Fibroblast of upper back skin (primary cell): Measurements from ENCODE around the gene FRMD8.
A peak's percentile ranks its signal among the peaks of the same experiment; 100 is the strongest.

Source experiments
- DNase-seq: peaks from one replicate; pipeline ENCODE4 v3.0.0-alpha.2; 2013

Gene FRMD8

DNA sequence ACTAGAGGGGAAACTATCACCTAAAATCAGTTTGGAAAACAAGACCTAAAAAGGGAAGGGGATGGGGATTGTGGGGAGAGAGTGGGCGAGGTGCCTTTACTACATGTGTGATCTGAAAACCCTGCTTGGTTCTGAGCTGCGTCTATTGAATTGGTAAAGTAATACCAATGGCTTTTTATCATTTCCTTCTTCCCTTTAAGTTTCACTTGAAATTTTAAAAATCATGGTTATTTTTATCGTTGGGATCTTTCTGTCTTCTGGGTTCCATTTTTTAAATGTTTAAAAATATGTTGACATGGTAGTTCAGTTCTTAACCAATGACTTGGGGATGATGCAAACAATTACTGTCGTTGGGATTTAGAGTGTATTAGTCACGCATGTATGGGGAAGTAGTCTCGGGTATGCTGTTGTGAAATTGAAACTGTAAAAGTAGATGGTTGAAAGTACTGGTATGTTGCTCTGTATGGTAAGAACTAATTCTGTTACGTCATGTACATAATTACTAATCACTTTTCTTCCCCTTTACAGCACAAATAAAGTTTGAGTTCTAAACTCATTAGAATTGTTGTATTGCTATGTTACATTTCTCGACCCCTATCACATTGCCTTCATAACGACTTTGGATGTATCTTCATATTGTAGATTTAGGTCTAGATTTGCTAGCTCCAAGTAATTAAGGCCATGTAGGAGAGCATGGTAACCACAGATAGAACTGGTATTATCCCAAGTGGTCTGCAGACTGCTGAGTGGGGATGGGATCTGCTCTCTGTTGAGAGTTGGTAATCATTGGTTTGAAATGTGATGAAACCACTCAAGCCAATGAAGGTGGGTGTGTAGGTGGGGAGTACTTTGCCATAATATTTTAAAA lies 39.8 kb downstream of the FRMD8 start:
- DNase-seq, result peak; percentile 89

DNA sequence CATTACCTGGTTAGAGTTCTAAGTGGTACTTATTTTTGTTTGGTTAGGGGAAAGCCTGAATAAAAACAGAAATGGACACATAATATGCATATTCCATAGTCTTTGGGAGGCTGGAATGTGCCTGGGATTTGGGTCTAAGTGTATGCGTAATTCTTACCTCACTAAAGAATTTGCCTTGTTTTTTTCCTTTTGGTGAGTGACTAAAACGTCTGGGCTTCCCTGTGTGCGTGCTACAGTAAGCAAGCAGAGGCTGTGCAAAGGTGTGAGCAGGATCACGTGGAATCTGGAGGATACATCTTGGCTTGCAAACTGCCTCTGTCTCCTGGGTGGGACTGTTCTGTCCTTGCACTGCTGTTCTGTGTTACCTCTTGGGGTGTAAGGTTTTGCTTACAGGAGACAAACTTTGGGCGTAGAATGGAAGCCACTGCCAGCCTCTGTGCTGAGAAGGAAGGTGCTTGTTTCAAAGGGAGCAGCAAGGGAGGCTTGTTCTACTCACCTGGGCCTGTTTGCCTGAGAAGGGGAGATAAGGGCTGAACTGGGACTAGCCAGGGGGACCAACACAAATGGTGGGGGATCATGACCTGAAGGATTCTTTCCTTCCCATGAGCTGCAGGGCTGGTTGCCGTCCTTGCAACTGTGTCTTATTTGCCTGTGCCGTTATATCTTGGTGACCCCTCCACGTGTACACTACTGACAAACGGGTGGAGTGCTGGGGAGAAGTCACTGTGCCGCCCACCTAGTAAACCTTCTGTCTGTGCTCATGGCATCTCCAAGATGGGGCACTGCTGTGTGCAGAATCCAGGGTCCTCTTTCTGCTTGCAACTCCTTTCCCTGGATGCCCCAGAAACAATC lies 40.6 kb downstream of the FRMD8 start:
- peak; percentile 63 for DNase-seq

DNA sequence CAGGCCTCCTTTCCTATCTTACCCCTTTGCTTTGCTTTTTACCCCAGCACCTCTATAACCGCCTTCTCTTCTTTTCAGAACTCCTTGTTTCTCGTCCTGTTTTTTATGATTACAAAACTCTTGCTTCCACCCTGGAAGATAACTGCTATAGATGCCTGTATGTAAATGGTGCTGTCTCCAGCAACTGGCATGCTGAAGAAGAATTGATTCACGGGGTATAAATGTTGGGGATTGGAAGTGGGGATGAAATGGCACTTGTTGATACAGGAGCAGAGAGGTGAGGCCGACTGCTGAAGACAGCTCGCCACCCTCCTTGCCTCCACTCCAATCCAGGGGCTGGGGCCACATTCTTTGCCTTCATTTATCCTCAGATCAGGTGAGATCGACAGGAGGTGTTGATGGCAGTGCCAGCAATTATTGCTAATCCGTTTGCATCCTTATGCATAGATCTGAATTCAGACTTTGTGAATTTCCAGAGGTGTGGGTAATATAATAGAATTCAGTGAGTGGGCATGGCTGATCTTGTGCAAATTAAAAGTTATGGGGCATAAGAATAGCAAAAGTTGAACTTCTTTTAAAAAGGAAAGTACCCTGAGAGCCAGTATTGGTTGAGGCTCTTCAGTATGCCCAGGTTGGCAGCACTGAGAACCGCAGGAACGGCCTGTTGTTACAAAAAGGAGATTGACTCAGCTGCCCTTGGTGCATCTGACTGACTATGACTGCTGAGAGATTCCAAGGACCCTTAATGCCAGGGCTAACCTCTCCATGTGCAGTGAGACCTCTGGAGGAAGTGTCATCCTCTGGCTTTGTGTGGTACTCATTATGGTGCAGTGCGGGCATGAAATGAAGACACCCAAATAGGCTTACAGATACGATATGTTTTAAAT lies 41.5 kb downstream of the FRMD8 start:
- DNase-seq, result peak; percentile 55

DNA sequence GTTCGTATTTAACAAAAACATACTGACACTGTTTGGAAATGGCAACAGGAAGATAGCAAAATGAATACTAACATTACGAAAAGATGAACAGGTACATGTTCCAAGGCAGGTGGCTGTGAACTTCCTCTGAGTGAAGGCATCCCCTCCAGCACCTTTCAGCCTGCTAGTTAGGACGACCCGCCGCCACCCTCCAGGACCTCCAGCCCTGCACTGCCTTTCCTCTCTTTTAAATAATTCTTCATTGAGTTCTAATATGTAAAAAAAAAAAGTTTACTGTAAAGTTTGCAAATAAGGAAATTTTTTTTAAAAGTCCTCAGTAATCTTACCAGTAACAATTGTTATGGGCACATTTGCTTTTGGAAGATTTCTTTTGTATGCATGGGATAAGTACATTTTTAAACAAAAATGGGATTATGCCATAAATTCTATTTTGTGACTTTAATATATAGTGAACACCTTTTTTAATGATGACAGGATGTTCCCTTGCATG lies 42.2 kb downstream of the FRMD8 start:
- peak; percentile 46 for DNase-seq

DNA sequence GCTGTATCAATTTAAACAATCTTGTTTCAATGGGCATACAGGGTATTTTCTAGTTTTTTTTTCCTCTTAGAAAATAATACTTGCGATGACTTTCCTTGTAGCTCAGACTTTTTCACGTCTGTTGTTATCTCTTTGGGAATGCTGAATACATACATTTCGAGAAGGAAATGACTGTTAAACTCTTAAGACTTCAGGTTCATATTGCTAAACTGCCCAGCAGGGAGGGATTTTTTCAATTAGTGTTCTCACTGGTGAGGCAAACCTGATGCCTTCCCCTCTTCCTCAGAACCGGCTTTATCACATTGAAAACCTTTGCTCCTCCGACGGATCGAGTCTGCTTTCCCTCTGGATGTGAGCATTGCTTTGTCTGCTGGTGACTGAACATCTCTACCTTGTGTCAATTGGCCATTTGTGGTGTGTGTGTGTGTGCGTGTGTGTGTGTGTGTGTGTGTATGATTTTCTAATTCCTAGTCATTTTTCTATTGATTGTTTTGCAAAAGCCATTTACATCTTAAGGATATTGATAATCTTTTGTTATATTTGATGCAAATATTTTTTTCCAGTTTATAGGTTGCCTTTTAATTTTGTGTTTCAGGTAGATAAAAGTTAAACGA lies 42.7 kb downstream of the FRMD8 start:
- peak; percentile 62 for DNase-seq

DNA sequence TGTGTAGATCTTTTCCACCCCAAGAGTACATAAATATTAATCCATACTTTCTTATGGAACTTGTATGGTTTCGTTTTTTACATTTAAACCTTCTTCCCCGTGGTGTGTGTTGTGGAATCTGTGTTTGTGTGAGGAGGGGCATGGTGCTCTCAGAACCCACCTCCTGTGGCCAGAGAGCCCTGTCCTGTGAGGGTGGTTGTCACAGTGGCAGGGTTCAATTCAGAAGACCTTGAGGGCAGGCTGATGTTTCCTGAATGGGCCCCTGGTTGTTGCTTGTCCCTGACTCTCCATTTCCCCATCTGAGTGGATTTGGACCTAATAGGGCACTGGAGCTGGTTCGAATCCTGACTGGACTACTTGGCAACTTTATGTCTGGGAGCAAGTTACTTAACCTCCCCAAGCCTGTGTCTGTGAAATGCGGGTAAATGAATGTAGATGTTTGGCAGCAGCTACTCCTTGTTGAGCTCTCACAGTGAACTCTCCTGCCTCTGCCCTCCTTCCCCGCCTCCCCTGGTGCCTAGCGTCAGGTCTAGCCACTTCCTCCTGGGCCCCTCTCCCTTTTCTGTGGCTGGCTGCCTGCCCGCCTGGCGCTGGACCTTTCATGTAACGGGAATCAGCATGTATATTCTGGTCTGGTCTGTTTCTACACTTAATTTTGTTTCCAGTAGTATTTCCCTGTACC lies 43.4 kb downstream of the FRMD8 start:
- DNase-seq, result peak; percentile 67

DNA sequence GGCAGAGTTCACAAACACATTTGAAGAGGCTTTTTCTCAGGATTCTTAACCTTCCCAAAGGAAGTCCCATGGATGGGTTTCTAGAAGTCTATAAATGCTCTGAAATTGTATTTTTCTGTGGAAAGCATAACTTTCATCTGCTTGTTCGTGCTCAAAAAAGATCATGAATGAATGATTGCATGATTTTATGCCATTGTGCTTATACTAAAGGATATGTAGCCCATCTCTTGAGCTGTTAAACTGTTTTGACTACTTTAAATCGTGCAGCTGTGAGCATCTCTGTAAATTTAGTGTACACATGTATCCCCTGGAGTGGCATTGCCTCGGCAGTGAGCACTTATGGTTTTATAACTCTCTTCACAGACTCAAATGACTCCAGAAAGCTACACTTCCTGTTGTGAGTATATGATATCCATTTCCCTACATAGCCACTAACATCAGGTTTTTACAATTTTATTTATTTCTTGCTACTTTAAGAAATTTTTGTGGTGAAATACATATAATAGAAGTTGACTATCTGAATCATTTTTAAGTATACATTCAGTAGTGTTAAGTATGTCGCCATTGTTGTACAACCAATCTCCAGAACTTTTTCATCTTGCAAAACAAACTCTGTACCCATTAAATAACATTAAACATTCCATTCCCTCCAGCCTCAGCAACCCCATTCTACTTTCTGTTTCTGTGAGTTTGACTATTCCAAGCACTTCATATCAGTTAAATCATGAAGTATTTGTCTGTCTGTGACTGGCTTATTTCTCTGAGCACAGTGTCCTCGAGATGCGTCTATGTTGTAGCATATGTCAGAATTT lies 44.2 kb downstream of the FRMD8 start:
- DNase-seq, result peak; percentile 45

DNA sequence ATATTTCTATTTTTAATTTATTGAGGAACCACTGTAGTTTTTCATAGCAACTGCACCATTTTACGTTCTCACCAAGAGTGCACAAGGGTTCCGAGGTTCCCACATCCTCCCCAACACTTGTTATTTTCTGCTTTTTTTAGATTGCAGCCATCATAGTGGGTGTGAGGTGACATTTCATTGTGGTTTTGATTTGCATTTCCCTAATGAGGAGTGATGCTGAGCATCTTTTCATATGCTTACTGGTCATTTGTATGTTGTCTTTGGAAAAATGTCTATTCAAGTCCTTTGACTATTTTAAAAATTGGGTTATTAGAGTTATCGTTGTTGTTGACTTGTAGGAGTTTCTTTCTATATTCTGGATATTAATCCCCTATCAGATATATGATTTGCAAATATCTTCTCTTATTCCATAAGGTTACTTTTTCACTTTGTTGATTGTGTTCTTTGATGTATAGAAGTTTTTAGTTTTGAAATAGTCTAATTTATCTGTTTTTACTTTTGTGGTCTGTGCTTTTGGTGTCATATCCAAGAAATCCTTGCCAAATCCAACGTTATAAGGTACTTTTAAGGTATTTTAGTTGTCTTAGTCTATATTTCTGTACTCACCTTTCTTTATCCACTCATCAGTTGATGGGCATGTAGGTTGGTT lies 45.1 kb downstream of the FRMD8 start:
- no peak for DNase-seq

DNA sequence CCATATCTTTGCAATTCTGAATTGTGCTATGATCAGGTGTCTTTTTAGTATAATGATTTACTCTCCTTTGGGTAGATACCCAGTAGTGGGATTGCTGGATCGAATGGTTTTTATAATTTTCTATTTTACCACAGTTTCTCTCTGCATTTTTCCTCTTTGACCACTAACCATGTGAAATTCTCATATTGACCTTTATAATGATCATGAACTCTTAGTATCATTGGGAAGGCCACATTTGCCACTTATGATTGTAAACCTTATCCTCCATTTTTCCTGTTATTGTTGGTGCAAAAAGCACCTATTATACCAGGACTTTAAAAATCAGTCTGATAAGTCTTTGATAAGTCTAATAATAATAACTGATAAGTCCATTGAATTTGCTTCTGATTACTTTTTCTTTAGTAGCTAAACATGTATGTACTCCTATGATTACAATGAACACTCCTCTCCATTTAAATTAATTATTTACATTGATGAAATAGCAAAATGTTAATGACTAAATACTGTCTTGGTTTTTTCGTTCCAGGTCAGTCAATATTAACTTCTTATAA lies 45.7 kb downstream of the FRMD8 start:
- DNase-seq, result no peak

DNA sequence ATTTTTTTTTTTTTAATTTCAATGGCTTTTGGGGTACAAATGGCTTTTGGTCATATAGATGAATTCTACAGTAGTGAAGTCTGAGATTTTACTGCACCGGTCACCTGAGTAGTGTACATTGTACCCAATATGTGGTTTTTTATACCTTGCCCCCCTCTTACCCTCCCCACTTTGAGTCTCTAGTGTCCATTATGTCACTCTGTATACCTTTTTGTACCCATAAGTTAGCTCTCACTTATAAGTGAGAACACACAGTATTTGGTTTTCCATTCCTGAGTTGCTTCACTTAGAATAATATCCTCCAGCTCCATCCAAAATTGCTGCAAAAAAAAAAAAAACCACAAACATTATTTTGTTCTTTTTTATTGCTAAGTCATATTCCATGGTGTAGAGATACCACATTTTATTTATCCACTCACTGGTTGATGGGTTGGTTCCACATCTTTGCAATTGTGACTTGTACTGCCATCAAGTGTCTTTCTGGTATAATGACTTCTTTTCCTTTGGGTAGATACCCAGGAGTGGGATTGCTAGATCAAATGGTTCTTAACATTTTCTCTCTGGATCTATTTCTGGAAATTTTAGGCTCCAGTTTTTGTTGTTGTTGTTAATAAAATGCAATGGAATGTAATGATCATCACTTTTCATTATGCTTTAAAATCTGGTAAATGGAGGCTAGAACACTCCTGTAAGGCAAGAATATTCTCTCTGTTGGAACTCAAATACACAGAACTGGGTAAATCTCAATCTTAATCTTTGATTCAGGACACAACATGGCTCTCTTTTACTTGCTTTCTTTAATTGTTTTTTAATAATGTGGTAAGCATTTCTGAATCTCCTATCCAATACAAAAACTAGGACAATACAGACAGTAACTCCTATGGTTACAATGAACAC lies 46.5 kb downstream of the FRMD8 start:
- peak; percentile 49 for DNase-seq

DNA sequence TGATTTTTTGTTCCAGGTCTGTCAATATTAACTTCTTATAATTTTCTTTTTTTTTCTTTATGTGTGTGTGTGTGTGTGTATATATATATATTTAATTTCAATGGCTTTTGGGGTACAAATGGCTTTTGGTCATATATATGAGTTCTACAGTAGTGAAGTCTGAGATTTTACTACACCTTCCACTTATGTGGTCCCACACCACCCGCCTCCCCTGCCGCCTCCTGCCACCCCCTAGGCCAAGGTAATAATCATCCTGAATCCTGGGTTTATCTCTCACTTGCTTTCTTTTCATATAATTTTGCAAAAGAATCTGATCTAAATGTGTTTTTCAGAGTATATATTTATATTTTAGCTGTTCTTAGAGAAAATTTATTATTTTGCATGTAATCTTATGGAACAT lies 47.2 kb downstream of the FRMD8 start:
- DNase-seq, result no peak

DNA sequence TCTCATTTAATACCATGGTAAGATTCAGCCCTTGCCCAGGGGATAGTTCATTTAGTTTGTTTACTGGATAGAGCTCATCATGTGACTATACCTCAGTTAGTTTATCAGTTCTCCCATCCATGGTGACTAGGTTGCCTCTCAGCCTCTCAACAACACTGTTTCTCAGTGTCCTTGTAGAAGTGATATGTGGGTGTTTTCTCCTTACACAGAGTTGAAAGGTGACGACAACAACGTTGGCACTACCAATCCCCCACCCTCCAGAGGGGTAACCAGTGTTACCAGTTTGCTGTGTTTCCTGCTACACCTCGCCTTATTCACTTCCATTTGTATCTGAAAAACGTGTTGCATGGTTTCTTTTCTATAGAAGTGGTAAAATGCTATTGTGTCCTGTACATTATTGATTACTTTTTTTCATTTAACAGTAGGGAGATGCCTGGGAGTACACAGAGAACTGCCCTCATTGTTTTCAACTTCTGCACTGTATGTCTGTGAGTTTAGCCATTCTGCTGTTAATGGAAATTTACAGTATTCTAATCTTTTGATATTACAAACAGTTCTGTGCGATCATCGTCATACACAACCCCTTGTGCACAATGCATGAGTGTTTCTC lies 47.7 kb downstream of the FRMD8 start:
- DNase-seq, result no peak

DNA sequence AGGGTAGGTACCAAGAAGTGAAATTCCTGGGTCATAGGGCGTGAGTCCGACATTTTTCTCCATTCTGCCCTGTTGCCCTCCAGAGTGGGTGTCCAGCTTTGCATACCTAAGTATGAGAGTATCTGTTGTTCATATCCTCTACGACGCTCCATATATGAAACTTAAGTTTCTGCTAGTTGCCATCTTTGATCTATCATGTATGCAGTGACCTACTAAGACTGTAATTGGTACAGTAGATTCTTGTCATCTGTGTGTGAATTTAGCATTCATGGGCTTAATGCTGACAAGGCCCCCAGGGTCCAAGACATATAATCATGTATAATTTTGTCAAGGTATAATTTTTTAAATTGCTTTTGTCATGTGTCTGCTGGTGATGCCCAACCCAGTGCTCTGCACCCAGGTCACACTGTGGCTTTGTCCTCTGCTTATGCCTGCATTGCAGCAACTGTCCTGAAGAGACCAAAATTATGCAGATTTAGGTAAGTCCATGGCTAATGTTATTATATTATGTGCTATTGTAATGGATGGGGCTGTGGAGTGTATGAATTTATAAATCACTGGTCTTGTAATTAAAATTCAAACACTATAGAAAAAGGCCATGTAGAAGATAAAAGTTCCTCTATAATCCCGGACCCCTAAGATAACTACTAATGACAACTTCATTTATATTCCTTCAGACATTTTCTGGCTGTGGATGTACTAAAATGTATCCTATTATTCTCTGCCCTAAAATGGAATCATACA lies 48.4 kb downstream of the FRMD8 start:
- no peak for DNase-seq

DNA sequence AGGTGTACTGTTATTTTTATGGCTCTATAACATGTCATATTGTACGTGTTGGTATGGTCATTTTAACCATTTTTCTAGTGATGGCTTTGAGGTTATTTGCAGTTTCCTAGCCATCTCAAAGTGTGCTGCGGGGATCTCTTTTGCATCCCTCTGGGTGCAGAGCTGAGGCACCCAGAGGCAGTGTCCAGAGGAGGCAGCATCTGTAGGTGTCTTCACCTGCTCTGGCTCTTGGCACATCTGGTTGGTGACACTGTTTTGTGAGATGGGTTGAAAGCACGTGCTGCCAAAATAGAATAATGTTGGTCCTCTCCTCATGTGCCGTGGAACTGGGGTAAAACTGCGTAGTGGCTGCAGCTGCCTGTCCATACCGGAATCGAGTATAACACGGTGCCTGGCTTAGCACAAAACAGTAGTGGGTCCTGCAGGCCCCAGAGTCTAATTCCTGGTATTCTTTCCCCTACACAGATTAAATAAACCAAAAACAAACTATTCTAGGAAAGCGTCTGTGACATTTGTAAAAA lies 49.0 kb downstream of the FRMD8 start:
- DNase-seq, result no peak

DNA sequence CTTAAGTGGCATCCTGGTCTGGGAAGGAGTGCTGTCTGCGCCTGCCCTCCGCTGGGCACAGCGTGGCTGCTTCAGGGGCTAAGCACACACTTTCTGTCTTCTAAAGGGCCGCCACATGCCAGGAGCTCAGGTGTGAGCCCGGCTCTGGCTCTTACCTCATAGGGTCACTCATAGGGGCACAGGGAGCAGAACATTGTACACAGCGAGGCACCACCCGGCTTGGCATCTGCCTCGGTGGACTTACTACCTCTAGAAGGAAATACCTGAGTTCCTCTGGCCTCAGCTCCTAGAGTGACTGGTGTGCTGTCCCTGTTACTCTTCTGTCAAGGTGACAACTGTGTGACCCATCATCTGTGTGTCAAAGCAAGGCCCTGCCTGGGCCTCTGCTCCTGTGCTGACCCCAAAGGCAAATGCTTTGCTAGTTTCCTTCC lies 49.6 kb downstream of the FRMD8 start:
- DNase-seq, result no peak

DNA sequence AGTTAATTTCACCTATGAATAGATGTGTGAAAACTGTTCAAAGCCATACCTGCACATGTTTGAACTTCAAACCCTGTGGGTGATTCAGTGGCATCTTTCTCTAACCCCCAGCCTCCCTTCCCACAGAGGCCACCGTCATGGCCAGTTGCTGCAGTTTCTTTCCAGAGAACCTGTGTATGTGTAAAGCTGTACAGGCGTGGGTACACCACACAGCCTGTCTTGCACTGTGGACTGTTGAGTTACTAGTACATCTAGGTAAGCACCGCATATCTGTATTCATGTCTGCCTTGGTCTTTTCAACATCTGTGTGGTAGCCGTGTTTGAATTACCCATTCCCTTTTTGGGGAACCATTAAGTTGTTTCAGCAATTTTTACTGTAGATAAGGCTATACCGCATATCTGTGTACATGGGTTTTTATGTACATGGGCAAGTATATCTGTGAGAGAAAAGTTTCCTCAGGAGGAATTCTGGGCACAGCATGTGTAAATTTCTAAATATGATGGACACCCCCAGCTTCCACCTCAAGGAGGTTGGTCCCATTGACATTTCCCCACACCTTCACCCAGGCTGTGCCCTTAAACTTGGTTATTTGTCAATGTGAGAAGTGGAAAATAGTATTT lies 50.1 kb downstream of the FRMD8 start:
- no peak for DNase-seq
